HEK293 (cell line): ENCODE results near the gene SLC7A11.

Experiments used
- CTCF ChIP-seq: fragments of 450-650 bp; formaldehyde crosslinking; IDR thresholded peaks from 2 replicates; pipeline ENCODE4 v1.5.1; 2016; ENCODE audit warnings: missing biosample characterization, missing genetic modification characterization
- KLF16 ChIP-seq: fragments of 450-650 bp; formaldehyde crosslinking; IDR thresholded peaks from 2 replicates; pipeline ENCODE4 v1.5.1; 2017; ENCODE audit warnings: missing biosample characterization, missing genetic modification characterization
- MEIS1 ChIP-seq: sonication (generic); formaldehyde crosslinking; IDR thresholded peaks from 2 replicates; pipeline ENCODE4 v1.8.1; 2022; ENCODE audit warnings: missing genetic modification reagents, mild to moderate bottlenecking, borderline replicate concordance
- SETDB1 ChIP-seq: IDR thresholded peaks from one replicate; pipeline ENCODE4 v1.6.1; 2017; ENCODE audit warnings: mild to moderate bottlenecking, low read length, moderate library complexity, mixed read lengths; ENCODE audit not compliant: insufficient read length
- ZBTB7A ChIP-seq: fragments of 450-650 bp; formaldehyde crosslinking; IDR thresholded peaks from 2 replicates; pipeline ENCODE4 v1.5.1; 2016; ENCODE audit warnings: low read depth, missing biosample characterization, missing genetic modification characterization
- ZFP37 ChIP-seq: fragments of 450-650 bp; formaldehyde crosslinking; IDR thresholded peaks from 2 replicates; pipeline ENCODE4 v1.5.1; 2016; ENCODE audit warnings: missing biosample characterization, missing genetic modification characterization
- ZNF10 ChIP-seq: fragments of 450-650 bp; formaldehyde crosslinking; IDR thresholded peaks from 2 replicates; pipeline ENCODE4 v1.5.1; 2017; ENCODE audit warnings: missing biosample characterization, missing genetic modification characterization
- ZNF501 ChIP-seq: fragments of 450-650 bp; formaldehyde crosslinking; IDR thresholded peaks from 2 replicates; pipeline ENCODE4 v1.5.1; 2016; ENCODE audit warnings: missing biosample characterization, missing genetic modification characterization
- ZNF670 ChIP-seq: fragments of 450-650 bp; formaldehyde crosslinking; IDR thresholded peaks from 2 replicates; pipeline ENCODE4 v1.5.1; 2016; ENCODE audit warnings: missing biosample characterization, missing genetic modification characterization, low read depth
- ZNF677 ChIP-seq: fragments of 450-650 bp; IDR thresholded peaks from 2 replicates; pipeline ENCODE4 v1.5.0; 2018; ENCODE audit warnings: missing biosample characterization, mild to moderate bottlenecking, missing genetic modification characterization, moderate library complexity
- ZNF707 ChIP-seq: fragments of 450-650 bp; formaldehyde crosslinking; IDR thresholded peaks from 2 replicates; pipeline ENCODE4 v1.5.1; 2016; ENCODE audit warnings: missing biosample characterization, missing genetic modification characterization
- ZSCAN5A ChIP-seq: fragments of 450-650 bp; formaldehyde crosslinking; IDR thresholded peaks from 2 replicates; pipeline ENCODE4 v1.5.1; 2016; ENCODE audit warnings: missing biosample characterization, missing genetic modification characterization

DNA sequence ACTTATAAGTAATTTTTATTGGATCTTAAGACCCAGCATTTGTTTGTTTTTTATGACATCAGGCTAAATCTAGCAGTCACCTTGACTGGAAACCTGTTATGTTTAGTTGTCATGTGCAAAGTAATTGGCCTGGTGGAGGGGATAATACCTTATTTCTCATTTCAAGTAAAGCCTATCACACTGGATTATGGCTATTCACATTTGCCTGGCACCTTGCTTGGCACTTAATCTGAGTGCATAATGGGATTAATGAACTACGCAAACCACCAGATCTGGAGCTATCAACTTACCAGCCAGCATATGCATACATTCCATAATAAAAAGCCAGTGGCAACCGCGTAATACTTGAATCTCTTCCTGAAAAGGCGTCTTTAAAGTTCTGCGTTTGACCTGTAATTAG is 23.2 kb downstream of the SLC7A11 start:
- TF ChIP-seq ZNF501 (tag by site-specific recombination): no peak
- no peak for TF ChIP-seq ZSCAN5A (tag by site-specific recombination)
- no peak for TF ChIP-seq ZNF707 (tag by site-specific recombination)
- TF ChIP-seq ZNF10: no peak
- no peak for TF ChIP-seq CTCF (tag by site-specific recombination)
- no peak for TF ChIP-seq SETDB1
- TF ChIP-seq KLF16 (tag by site-specific recombination): no peak
- no peak for TF ChIP-seq ZNF670 (tag by site-specific recombination)
- no peak for TF ChIP-seq MEIS1 (CRISPR knock-in tag)
- no peak for TF ChIP-seq ZNF677
- TF ChIP-seq ZBTB7A (tag by site-specific recombination): no peak
- TF ChIP-seq ZFP37 (tag by site-specific recombination): no peak
